OCI-M2 (cell line): Measurements from ENCODE around the gene PLEKHG5.
"Not testable (repeated sequence)": the region's sequence is repeated elsewhere in the genome, so short reads cannot be mapped to it uniquely, and the experiment has no call there.

Experiments
- DNase-seq: peaks from one replicate; lab custom pipeline; 2025; ENCODE audit not compliant: unreplicated experiment; lab: John Stamatoyannopoulos, UW

The PLEKHG5 gene

GRCh38 chr1:6464514-6464836, 27.0 kb downstream of the PLEKHG5 start:
- DNase-seq: no peak

- no peak for DNase-seq
Observed at GRCh38 chr1:6463120-6463412, 28.4 kb downstream of the PLEKHG5 start.

- no peak for DNase-seq
Observed at GRCh38 chr1:6462412-6463119, 28.9 kb downstream of the PLEKHG5 start.

GRCh38 chr1:6461538-6462411, 29.7 kb downstream of the PLEKHG5 start:
- DNase-seq: no peak

- DNase-seq: no peak
Observed at GRCh38 chr1:6461051-6461530, 30.4 kb downstream of the PLEKHG5 start.

GRCh38 chr1:6460301-6461050, 31.0 kb downstream of the PLEKHG5 start:
- no peak for DNase-seq

- no peak for DNase-seq
Observed at GRCh38 chr1:6459850-6460265, 31.6 kb downstream of the PLEKHG5 start.

- DNase-seq: no peak
Observed at GRCh38 chr1:6456800-6457466, 34.5 kb downstream of the PLEKHG5 start.

- not testable (repeated sequence) for DNase-seq
Observed at GRCh38 chr1:6455752-6456520, 35.5 kb downstream of the PLEKHG5 start.

- no peak for DNase-seq
Observed at GRCh38 chr1:6454856-6455751, 36.4 kb downstream of the PLEKHG5 start.

- not testable (repeated sequence) for DNase-seq
Observed at GRCh38 chr1:6453895-6454855, 37.3 kb downstream of the PLEKHG5 start.

- no peak for DNase-seq
Observed at GRCh38 chr1:6450943-6451373, 40.5 kb downstream of the PLEKHG5 start.

- not testable (repeated sequence) for DNase-seq
Observed at GRCh38 chr1:6450486-6450885, 41.0 kb downstream of the PLEKHG5 start.

- no peak for DNase-seq
Observed at GRCh38 chr1:6450005-6450450, 41.4 kb downstream of the PLEKHG5 start.

GRCh38 chr1:6448749-6449631, 42.5 kb downstream of the PLEKHG5 start:
- DNase-seq: no peak

GRCh38 chr1:6447818-6448748, 43.4 kb downstream of the PLEKHG5 start:
- DNase-seq: no peak
